Activated CD8-positive, alpha-beta T cell treated with anti-CD3 and anti-CD28 coated beads for 36 hours (primary cell): ENCODE measurements around the gene CADM4. TPM values are rescaled to one million over a fixed set of nuclear protein-coding genes. Genes with fewer than 3 reads are reported as not detected.
A peak's percentile ranks its signal among the peaks of the same experiment; 100 is the strongest.

Source experiments
- ATAC-seq: fragments of 200-7000 bp; cut with Tn5 transposase; one replicate; pipeline ENCODE4 v1.10.0; 2021; ENCODE audit warnings: mild to moderate bottlenecking, moderate library complexity
- CTCF ChIA-PET: fragments of 350-600 bp; sonication (Branson Sonifier 250); formaldehyde crosslinking; loops from one replicate; lab custom pipeline; 2021; ENCODE audit warnings: antibody characterized with exemption; lab: Charles Lee
- POLR2A ChIA-PET: fragments of 350-600 bp; sonication (Branson Sonifier 250); formaldehyde crosslinking; loops from one replicate; lab custom pipeline; 2021; ENCODE audit warnings: antibody characterized with exemption; lab: Charles Lee
- DNase-seq: peaks from one replicate; pipeline ENCODE4 v3.0.0-alpha.2; 2020
- H3K27ac Mint-ChIP-seq: one replicate; pipeline ENCODE4 v1.8.0; 2021; ENCODE audit warnings: mild to moderate bottlenecking, mixed read lengths
- H3K27me3 Mint-ChIP-seq: one replicate; pipeline ENCODE4 v1.8.0; 2021; ENCODE audit warnings: mixed read lengths
- H3K36me3 Mint-ChIP-seq: one replicate; pipeline ENCODE4 v1.8.0; 2021; ENCODE audit warnings: low read depth, mixed read lengths
- H3K4me1 Mint-ChIP-seq: one replicate; pipeline ENCODE4 v1.8.0; 2021; ENCODE audit warnings: low read depth, mixed read lengths
- H3K4me3 Mint-ChIP-seq: one replicate; pipeline ENCODE4 v1.8.0; 2021; ENCODE audit warnings: mild to moderate bottlenecking, moderate library complexity, mixed read lengths
- H3K9me3 Mint-ChIP-seq: one replicate; pipeline ENCODE4 v1.8.0; 2021; ENCODE audit warnings: mixed read lengths
- CTCF ChIP-seq: fragments of 200-600 bp; IDR thresholded peaks from one replicate; pipeline ENCODE4 v1.8.0; 2022; ENCODE audit warnings: antibody characterized with exemption, mild to moderate bottlenecking
- intact Hi-C: fragments of 100-400 bp; cut with micrococcal nuclease; formaldehyde crosslinking; loops from one replicate; pipeline ENCODE4 v1.10.0; 2022
- total RNA-seq, 2 experiments: library from RNA; stranded (reverse); gene quantifications; one replicate each; pipeline ENCODE4 v1.2.3, GENCODE V29; 2021

CADM4 gene
- total RNA-seq, 2 experiments from 2014 or later = 0.22 to 0.38 TPM

GRCh38 chr19:43675906-43676305 lies 36.3 kb upstream of the CADM4 start:
- Mint-ChIP-seq H3K27me3 (no peaks in the 10 kb centered on the region), H3K4me1 (peaks cover 14% of the 10 kb centered on the region), H3K36me3 (no peaks in the 10 kb centered on the region), H3K27ac (peak overlapping the region; percentile 22), H3K9me3 (no peaks in the 10 kb centered on the region), H3K4me3 (no peak overlapping the region)
- intact Hi-C loops = loop anchor here (2.0 to 10.0 kb wide), 2 partner anchors 45 to 109 kb away; partner anchors contain the start of gene KCNN4
- DNase-seq = no peak
- POLR2A ChIA-PET = no interaction called here
- no peak for ATAC-seq
- no peak for TF ChIP-seq CTCF
- CTCF ChIA-PET = no interaction called here

DNA sequence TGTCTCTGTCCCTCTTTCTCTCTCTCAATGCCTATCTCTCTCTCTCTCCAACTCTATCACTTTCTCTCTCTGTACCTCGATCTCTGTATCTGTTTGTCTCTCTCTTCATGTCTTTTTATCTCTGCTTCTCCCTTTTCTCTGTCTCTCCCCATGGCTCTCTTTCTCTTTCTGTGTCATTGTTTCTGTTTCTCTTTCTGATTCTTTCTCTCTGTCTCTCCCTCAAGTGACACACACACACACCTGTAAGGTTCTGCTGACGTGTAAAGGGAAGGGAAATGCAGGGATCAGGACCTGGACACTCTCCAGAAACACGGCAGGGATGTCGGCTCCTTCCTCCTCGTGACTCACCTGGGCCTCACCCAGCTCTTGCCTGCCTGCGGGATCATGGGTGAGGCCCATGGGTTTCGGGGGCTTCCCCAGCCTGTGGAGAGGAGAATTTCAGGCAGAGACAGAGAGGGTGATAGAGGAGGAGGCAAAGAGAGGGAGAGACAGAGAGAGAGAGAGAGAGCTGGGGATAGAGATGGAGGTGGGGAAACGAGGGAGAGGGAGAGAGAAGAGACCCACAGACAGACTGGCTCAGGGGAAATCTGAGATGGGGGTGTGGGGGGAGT lies 35.7 kb upstream of the CADM4 start:
- ChIA-PET CTCF (no interaction called here), POLR2A (no interaction called here)
- TF ChIP-seq CTCF = no peak
- ATAC-seq = peak; percentile 83
- H3K4me3 Mint-ChIP-seq = peak overlapping the region; percentile 7
- H3K9me3 Mint-ChIP-seq = no peaks in the 10 kb centered on the region
- H3K36me3 Mint-ChIP-seq = no peaks in the 10 kb centered on the region
- peak overlapping the region; percentile 67 for H3K27ac Mint-ChIP-seq
- intact Hi-C loops = loop anchor here (10.0 kb wide), 1 partner anchor 109 kb away; the partner anchor contains the start of gene KCNN4
- peaks cover 14% of the 10 kb centered on the region for H3K4me1 Mint-ChIP-seq
- H3K27me3 Mint-ChIP-seq = no peaks in the 10 kb centered on the region
- DNase-seq = no peak

- DNase-seq (no peak), ATAC-seq (no peak)
- H3K27ac Mint-ChIP-seq = no peak overlapping the region
- ChIA-PET CTCF (interaction anchor here (1.1 kb wide), 1 partner anchor 71 kb away, joined by 3 read pairs; no protein-coding TSS in a partner anchor), POLR2A (no interaction called here)
- intact Hi-C loops = loop anchor here (10.0 kb wide), 1 partner anchor 110 kb away; the partner anchor contains the start of gene KCNN4
- H3K9me3 Mint-ChIP-seq = no peaks in the 10 kb centered on the region
- H3K4me1 Mint-ChIP-seq = peaks cover 21% of the 10 kb centered on the region
- TF ChIP-seq CTCF = no peak
- no peaks in the 10 kb centered on the region for H3K36me3 Mint-ChIP-seq
- no peaks in the 10 kb centered on the region for H3K27me3 Mint-ChIP-seq
- H3K4me3 Mint-ChIP-seq = no peak overlapping the region
These were observed 34.9 kb upstream of the CADM4 start for GRCh38 chr19:43674596-43674995.

DNA sequence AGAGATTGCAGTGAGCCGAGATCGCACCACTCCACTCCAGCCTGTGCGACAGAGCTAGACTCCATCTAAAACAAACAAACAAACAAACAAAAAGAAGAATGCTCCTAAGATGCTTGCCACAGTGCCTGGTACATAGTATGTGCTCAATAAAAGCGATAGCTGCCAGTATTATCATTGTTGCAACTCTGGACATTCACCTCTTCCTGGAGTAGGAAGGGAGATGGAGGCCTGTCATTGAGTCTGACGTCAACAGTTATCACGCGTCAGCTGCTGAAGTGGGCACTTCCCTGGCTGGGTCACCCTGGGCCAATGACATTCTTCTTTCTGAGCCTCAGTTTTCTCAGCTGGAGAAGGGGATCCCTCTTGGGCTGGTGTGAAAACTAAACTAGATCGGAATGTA lies 34.5 kb upstream of the CADM4 start:
- no peaks in the 10 kb centered on the region for H3K9me3 Mint-ChIP-seq
- H3K36me3 Mint-ChIP-seq = no peaks in the 10 kb centered on the region
- H3K4me1 Mint-ChIP-seq = peaks cover 23% of the 10 kb centered on the region
- H3K27ac Mint-ChIP-seq = no peak overlapping the region
- ATAC-seq (no peak), DNase-seq (no peak)
- H3K4me3 Mint-ChIP-seq = no peak overlapping the region
- ChIA-PET CTCF (interaction anchor here (1.1 kb wide), 1 partner anchor 71 kb away, joined by 3 read pairs; no protein-coding TSS in a partner anchor), POLR2A (no interaction called here)
- no peaks in the 10 kb centered on the region for H3K27me3 Mint-ChIP-seq
- intact Hi-C loops = loop anchor here (10.0 kb wide), 1 partner anchor 111 kb away; the partner anchor contains the start of gene KCNN4
- no peak for TF ChIP-seq CTCF

GRCh38 chr19:43673637-43674036 lies 34.0 kb upstream of the CADM4 start:
- no peaks in the 10 kb centered on the region for H3K9me3 Mint-ChIP-seq
- no peak for DNase-seq
- POLR2A ChIA-PET = interaction anchor here (0.7 kb wide), 1 partner anchor 69 kb away, joined by 3 read pairs; no protein-coding TSS in a partner anchor

More at GRCh38 chr19:43673637-43674036, 34.0 kb upstream of the CADM4 start:
- Mint-ChIP-seq H3K4me3 (no peak overlapping the region), H3K27ac (no peak overlapping the region), H3K27me3 (no peaks in the 10 kb centered on the region), H3K36me3 (no peaks in the 10 kb centered on the region), H3K4me1 (peaks cover 23% of the 10 kb centered on the region)
- no peak for TF ChIP-seq CTCF
- CTCF ChIA-PET = interaction anchor here (0.9 to 1.5 kb wide), 4 partner anchors 72 to 136 kb away, joined by 3 to 5 read pairs (median 4); no protein-coding TSS in a partner anchor
- intact Hi-C loops = loop anchor here (10.0 kb wide), 1 partner anchor 111 kb away; the partner anchor contains the start of gene KCNN4
- ATAC-seq = no peak
